Thoracic aorta (tissue), 2 donors: Measurements from ENCODE around the gene NOC2L. TPM values are rescaled to one million over a fixed set of nuclear protein-coding genes. Genes with fewer than 3 reads are reported as not detected.

ENCODE experiments used
- ATAC-seq: fragments of 150-250 bp; one replicate; pipeline ENCODE4 v1.8.0; 2017; ENCODE audit warnings: low read depth; ENCODE audit not compliant: insufficient number of reproducible peaks, low FRiP score
- DNase-seq: peaks from one replicate; pipeline ENCODE4 v3.0.0-alpha.2; 2020; ENCODE audit warnings: low spot score
- H3K27ac ChIP-seq, 2 donors: fragments of 200-600 bp; sonication (generic); 1 replicate in 1 of 2; 2 replicates in 1 of 2; pipeline ENCODE4 v1.5.1; 2016; ENCODE audit warnings: mild to moderate bottlenecking in 2 of 2, moderate library complexity in 2 of 2
- H3K27me3 ChIP-seq: fragments of 200-600 bp; sonication (generic); replicated peaks from 2 replicates; pipeline ENCODE4 v1.6.0; 2016; ENCODE audit warnings: mild to moderate bottlenecking; ENCODE audit not compliant: insufficient read depth
- H3K36me3 ChIP-seq: fragments of 200-600 bp; sonication (generic); one replicate; pipeline ENCODE4 v1.5.1; 2016
- H3K4me1 ChIP-seq, 2 donors: fragments of 200-600 bp; sonication (generic); 1 replicate in 1 of 2; 2 replicates in 1 of 2; pipeline versions ENCODE4 v1.5.1 to v1.6.0; 2016; ENCODE audit warnings: low read depth in 2 of 2, mild to moderate bottlenecking in 1 of 2; ENCODE audit not compliant: control insufficient read depth in 1 of 2
- H3K4me3 ChIP-seq: fragments of 200-600 bp; sonication (generic); 2 replicates; pipeline ENCODE4 v1.5.1; 2016; ENCODE audit warnings: mild to moderate bottlenecking
- H3K9me3 ChIP-seq: fragments of 200-600 bp; sonication (generic); 2 replicates; pipeline ENCODE4 v1.5.1; 2016
- CTCF ChIP-seq: fragments of 200-600 bp; sonication (generic); IDR thresholded peaks from one replicate; pipeline ENCODE4 v1.5.1; 2019; ENCODE audit warnings: antibody characterized with exemption
- total RNA-seq, 2 donors: library from RNA; depleted of rRNA; stranded (reverse); fragments of >200 nt; gene quantifications; one replicate each; pipeline versions ENCODE4 v1.1.0 to v1.2.3, GENCODE V29; 2016

Gene NOC2L
- total RNA-seq, 2 donors from 2014 or later, result 33.8 to 47.2 TPM

GRCh38 chr1:944341-945325 is 14.4 kb downstream of the NOC2L start:
- DNase-seq (no peak), ATAC-seq (no peak)
- Histone ChIP-seq H3K9me3 (no peaks in the 10 kb centered on the region), H3K4me3 (no peak overlapping the region), H3K36me3 (peaks cover 39% of the 10 kb centered on the region), H3K4me1 (peaks cover 22 to 31% of the 10 kb centered on the region in 2 donors), H3K27ac (no peak overlapping the region), H3K27me3 (peaks cover 6% of the 10 kb centered on the region)
- TF ChIP-seq CTCF, result no peak

GRCh38 chr1:943545-944340 is 15.3 kb downstream of the NOC2L start:
- no peak for ATAC-seq
- Histone ChIP-seq H3K9me3 (no peaks in the 10 kb centered on the region), H3K4me1 (peaks cover 22 to 34% of the 10 kb centered on the region in 2 donors), H3K27me3 (peaks cover 6% of the 10 kb centered on the region), H3K4me3 (no peak overlapping the region), H3K27ac (no peak overlapping the region), H3K36me3 (peaks cover 30% of the 10 kb centered on the region)
- no peak for TF ChIP-seq CTCF
- no peak for DNase-seq

GRCh38 chr1:942864-943533 is 16.1 kb downstream of the NOC2L start:
- no peak for TF ChIP-seq CTCF
- no peaks in the 10 kb centered on the region for H3K9me3 ChIP-seq
- peaks cover 6% of the 10 kb centered on the region for H3K27me3 ChIP-seq
- H3K36me3 ChIP-seq, result peaks cover 24% of the 10 kb centered on the region
- no peak for DNase-seq
- H3K27ac ChIP-seq, result no peak overlapping the region
- ATAC-seq, result no peak
- H3K4me3 ChIP-seq, result peak overlapping the region; percentile 66
- peaks cover 22 to 34% of the 10 kb centered on the region in 2 donors for H3K4me1 ChIP-seq

GRCh38 chr1:942411-942821 is 16.6 kb downstream of the NOC2L start:
- Histone ChIP-seq H3K4me1 (peaks cover 22 to 34% of the 10 kb centered on the region in 2 donors), H3K9me3 (no peaks in the 10 kb centered on the region), H3K4me3 (peak overlapping the region; percentile 66), H3K27ac (no peak overlapping the region), H3K27me3 (peaks cover 6% of the 10 kb centered on the region), H3K36me3 (peaks cover 18% of the 10 kb centered on the region)
- DNase-seq (no peak), ATAC-seq (no peak)
- no peak for TF ChIP-seq CTCF
